ENCODE measurements around the gene MACROD2.

The MACROD2 gene

GRCh38 chr20:14415467-14415866 lies 420.2 kb downstream of the MACROD2 start:
- no peak for DNase-seq (ENCODE audit: extremely low read depth, low read depth)
- no peak for TF ChIP-seq CTCF (IDR thresholded peaks at IDR 0.05; ENCODE audit: low read depth, low read length)

- DNase-seq (ENCODE audit: extremely low read depth, low read depth), result peak; percentile 5
- TF ChIP-seq CTCF (IDR thresholded peaks at IDR 0.05; ENCODE audit: low read depth, low read length), result no peak
Observed at GRCh38 chr20:14418376-14418775, 423.1 kb downstream of the MACROD2 start.

- no peak for TF ChIP-seq CTCF (IDR thresholded peaks at IDR 0.05; ENCODE audit: low read depth, low read length)
- DNase-seq (ENCODE audit: extremely low read depth, low read depth), result no peak
Observed at GRCh38 chr20:14422892-14423291, 427.6 kb downstream of the MACROD2 start.

GRCh38 chr20:14431568-14431967 lies 436.3 kb downstream of the MACROD2 start:
- DNase-seq (ENCODE audit: extremely low read depth, low read depth), result no peak
- no peak for TF ChIP-seq CTCF (IDR thresholded peaks at IDR 0.05; ENCODE audit: low read depth, low read length)

- no peak for TF ChIP-seq CTCF (IDR thresholded peaks at IDR 0.05; ENCODE audit: low read depth, low read length)
- no peak for DNase-seq (ENCODE audit: extremely low read depth, low read depth)
Observed at GRCh38 chr20:14432085-14432484, 436.8 kb downstream of the MACROD2 start.

GRCh38 chr20:14432597-14432996 lies 437.3 kb downstream of the MACROD2 start:
- TF ChIP-seq CTCF (IDR thresholded peaks at IDR 0.05; ENCODE audit: low read depth, low read length), result no peak
- DNase-seq (ENCODE audit: extremely low read depth, low read depth), result no peak

GRCh38 chr20:14434384-14435136 lies 439.2 kb downstream of the MACROD2 start:
- DNase-seq (ENCODE audit: extremely low read depth, low read depth), result no peak
- TF ChIP-seq CTCF (IDR thresholded peaks at IDR 0.05; ENCODE audit: low read depth, low read length), result no peak

Measured in AG09319 (cell line).